CD4-positive, alpha-beta T cell (primary cell): Measurements from ENCODE around the gene WDFY4. TPM values are rescaled to one million over a fixed set of nuclear protein-coding genes. Genes with fewer than 3 reads are reported as not detected.

Source experiments
- ATAC-seq: fragments of 200-7000 bp; cut with Tn5 transposase; one replicate; pipeline ENCODE4 v1.10.0; 2022; ENCODE audit warnings: mild to moderate bottlenecking; ENCODE audit not compliant: poor library complexity
- CTCF ChIA-PET: fragments of 350-600 bp; sonication (Branson Sonifier 250); formaldehyde crosslinking; loops from one replicate; lab custom pipeline; 2021; ENCODE audit warnings: antibody characterized with exemption, inconsistent platforms; lab: Charles Lee
- POLR2A ChIA-PET: fragments of 350-600 bp; sonication (Branson Sonifier 250); formaldehyde crosslinking; loops from one replicate; lab custom pipeline; 2021; ENCODE audit warnings: antibody characterized with exemption, inconsistent platforms; lab: Charles Lee
- DNase-seq, 14 experiments: peaks; one replicate each; pipeline ENCODE4 v3.0.0-alpha.2; 2013 to 2020; ENCODE audit warnings: mixed read lengths in 2 of 14
- H3K27ac ChIP-seq, 2 donors: one replicate each; pipeline versions ENCODE4 v1.5.1 to v1.7.0; 2013; ENCODE audit warnings: low read length in 2 of 2, low read depth in 1 of 2, mild to moderate bottlenecking in 1 of 2
- H3K27me3 ChIP-seq, 2 experiments: 1 replicate in 1 of 2; 2 replicates in 1 of 2; pipeline versions ENCODE4 v1.6.1 to v1.7.0; 2013; ENCODE audit warnings: low read length in 2 of 2, control low read depth in 1 of 2, mild to moderate bottlenecking in 1 of 2, moderate library complexity in 1 of 2; ENCODE audit not compliant: insufficient read depth in 2 of 2, control insufficient read depth in 1 of 2
- H3K36me3 ChIP-seq: one replicate; pipeline ENCODE4 v1.6.1; 2013; ENCODE audit warnings: low read length, control low read depth; ENCODE audit not compliant: insufficient read depth
- H3K4me1 ChIP-seq: one replicate; pipeline ENCODE4 v1.6.1; 2013; ENCODE audit warnings: low read length, control low read depth; ENCODE audit not compliant: insufficient read depth
- H3K4me3 ChIP-seq: one replicate; pipeline ENCODE4 v1.5.1; 2013; ENCODE audit warnings: mild to moderate bottlenecking, low read length, moderate library complexity
- H3K9me3 ChIP-seq, 2 experiments: 1 replicate in 1 of 2; 2 replicates in 1 of 2; pipeline versions ENCODE4 v1.6.1 to v1.7.0; 2013; ENCODE audit warnings: low read length in 2 of 2, mild to moderate bottlenecking in 2 of 2, control low read depth in 1 of 2, moderate library complexity in 1 of 2; ENCODE audit not compliant: control insufficient read depth in 1 of 2, insufficient read depth in 1 of 2
- H3K27ac Mint-ChIP-seq: one replicate; pipeline ENCODE4 v1.8.0; 2020; ENCODE audit warnings: mixed read lengths
- H3K27me3 Mint-ChIP-seq: one replicate; pipeline ENCODE4 v1.8.0; 2021; ENCODE audit warnings: mixed read lengths
- H3K36me3 Mint-ChIP-seq: one replicate; pipeline ENCODE4 v1.8.0; 2021; ENCODE audit warnings: low read depth, mixed read lengths
- H3K4me1 Mint-ChIP-seq: one replicate; pipeline ENCODE4 v1.8.0; 2021; ENCODE audit warnings: low read depth, mixed read lengths
- H3K4me3 Mint-ChIP-seq: one replicate; pipeline ENCODE4 v1.8.0; 2020; ENCODE audit warnings: mild to moderate bottlenecking, mixed read lengths
- H3K9me3 Mint-ChIP-seq: one replicate; pipeline ENCODE4 v1.8.0; 2020; ENCODE audit warnings: mixed read lengths
- CTCF ChIP-seq: fragments of 200-600 bp; IDR thresholded peaks from one replicate; pipeline ENCODE4 v1.8.0; 2022; ENCODE audit warnings: antibody characterized with exemption, mild to moderate bottlenecking
- intact Hi-C, 2 experiments: fragments of 100-400 bp; cut with DNase I in 1 of 2; cut with micrococcal nuclease in 1 of 2; formaldehyde crosslinking; loops; one replicate each; pipeline versions ENCODE4 v1.15.1 to v1.9.0; 2023 to 2025; cut with DNase I, micrococcal nuclease
- total RNA-seq, 174 experiments: library from RNA in 2 of 174; stranded (reverse) in 2 of 174; gene quantifications; one replicate each; pipeline ENCODE4 v1.2.3 and lab custom pipeline; 2021 to 2026

WDFY4 gene
- total RNA-seq, 2 experiments from 2014 or later: 1.3 to 2.5 TPM

GRCh38 chr10:48929413-48929990 is 244.8 kb downstream of the WDFY4 start:
- Mint-ChIP-seq H3K27ac (no peak overlapping the region), H3K4me1 (no peaks in the 10 kb centered on the region), H3K9me3 (no peaks in the 10 kb centered on the region), H3K27me3 (no peaks in the 10 kb centered on the region), H3K36me3 (no peaks in the 10 kb centered on the region), H3K4me3 (no peak overlapping the region)
- Histone ChIP-seq H3K27me3 (no peaks in the 10 kb centered on the region), H3K4me1 (no peaks in the 10 kb centered on the region), H3K27ac (no peak overlapping the region), H3K36me3 (no peaks in the 10 kb centered on the region), H3K9me3 (peaks cover 0 to 6% of the 10 kb centered on the region in 2 experiments), H3K4me3 (no peak overlapping the region)
- no peak for ATAC-seq
- ChIA-PET CTCF (no interaction called here), POLR2A (no interaction called here)
- no peak for DNase-seq
- intact Hi-C loops: no loop called here
- no peak for TF ChIP-seq CTCF

GRCh38 chr10:48931188-48931587 is 246.5 kb downstream of the WDFY4 start:
- Histone ChIP-seq H3K4me1 (no peaks in the 10 kb centered on the region), H3K36me3 (no peaks in the 10 kb centered on the region), H3K27ac (no peak overlapping the region), H3K9me3 (peaks cover 0 to 6% of the 10 kb centered on the region in 2 experiments), H3K27me3 (no peaks in the 10 kb centered on the region), H3K4me3 (no peak overlapping the region)
- ATAC-seq (no peak), DNase-seq (no peak)
- POLR2A ChIA-PET: no interaction called here
- no peak overlapping the region for H3K4me3 Mint-ChIP-seq
- no peak overlapping the region for H3K27ac Mint-ChIP-seq
- CTCF ChIA-PET: no interaction called here
- no peaks in the 10 kb centered on the region for H3K4me1 Mint-ChIP-seq
- H3K9me3 Mint-ChIP-seq: no peaks in the 10 kb centered on the region
- intact Hi-C loops: no loop called here
- TF ChIP-seq CTCF: no peak
- H3K36me3 Mint-ChIP-seq: no peaks in the 10 kb centered on the region
- H3K27me3 Mint-ChIP-seq: no peaks in the 10 kb centered on the region

- no peaks in the 10 kb centered on the region for H3K4me1 ChIP-seq
- no peaks in the 10 kb centered on the region for H3K27me3 Mint-ChIP-seq
- no peaks in the 10 kb centered on the region for H3K36me3 Mint-ChIP-seq
- TF ChIP-seq CTCF: no peak
- H3K4me3 ChIP-seq: no peak overlapping the region
- H3K27me3 ChIP-seq: no peaks in the 10 kb centered on the region
- no peak for ATAC-seq
- ChIA-PET POLR2A (no interaction called here), CTCF (no interaction called here)
- no peak for DNase-seq
- H3K4me1 Mint-ChIP-seq: no peaks in the 10 kb centered on the region
- intact Hi-C loops: no loop called here
- no peaks in the 10 kb centered on the region for H3K9me3 Mint-ChIP-seq
- H3K27ac ChIP-seq: no peak overlapping the region
- no peaks in the 10 kb centered on the region for H3K36me3 ChIP-seq
- peaks cover 0 to 6% of the 10 kb centered on the region in 2 experiments for H3K9me3 ChIP-seq
- no peak overlapping the region for H3K4me3 Mint-ChIP-seq
- no peak overlapping the region for H3K27ac Mint-ChIP-seq
These were observed 248.4 kb downstream of the WDFY4 start for GRCh38 chr10:48932831-48933664.
